ENCODE data around the gene PPY. TPM values are rescaled to one million over a fixed set of nuclear protein-coding genes. Genes with fewer than 3 reads are reported as not detected.

PPY gene
- total RNA-seq, 1 experiment from 2014 or later = not detected

DNA sequence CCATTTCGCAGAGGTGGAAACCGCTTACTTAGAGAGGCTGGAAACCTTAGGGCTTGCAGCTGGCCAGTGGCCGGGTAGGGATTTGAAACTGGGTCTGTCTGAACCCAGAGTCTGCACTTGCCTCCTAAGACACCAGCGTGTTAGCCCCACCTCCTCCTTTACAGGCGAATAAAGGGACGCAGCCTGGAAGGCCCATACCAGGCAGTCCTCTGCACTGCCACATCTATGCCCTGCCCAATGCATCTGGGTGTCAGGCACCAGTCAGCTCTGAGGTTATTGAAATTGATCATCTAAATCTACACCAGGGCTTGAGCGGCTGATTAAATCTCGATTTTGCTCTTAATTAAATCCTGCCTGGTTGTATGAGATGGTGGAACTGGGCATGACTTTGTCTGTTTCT lies 42.2 kb upstream of the PPY start:
- no peak overlapping the region for H3K56ac ChIP-seq (ENCODE audit: insufficient read length, low read depth, low read length)
- H4K8ac ChIP-seq (replicated peaks; ENCODE audit: insufficient read length, low read depth, low read length) = no peak overlapping the region
- peaks cover 3% of the 10 kb centered on the region; the same call in 1 of the 2 replicates for H3K27me3 ChIP-seq (ENCODE audit: insufficient read depth, low read length)
- no CpG with 5 or more reads among the region's 8 CpGs for WGBS (ENCODE audit: extremely low coverage, insufficient read length, low lambda C conversion rate)
- no peak overlapping the region for H2BK120ac ChIP-seq (ENCODE audit: low read depth, low read length, poor library complexity, severe bottlenecking)
- no peak overlapping the region for H3T11ph ChIP-seq (ENCODE audit: low read length)
- peaks cover 11 to 22% of the 10 kb centered on the region in 2 experiments for H3K4me1 Mint-ChIP-seq
- no peak overlapping the region for H3K23ac ChIP-seq (ENCODE audit: insufficient read length, low read depth, low read length)
- H3K27me3 Mint-ChIP-seq (ENCODE audit: low read depth) = peaks cover 45% of the 10 kb centered on the region
- H3K4me3 Mint-ChIP-seq = peak overlapping the region; percentile 73 to 77
- no peak overlapping the region for H2BK15ac ChIP-seq (ENCODE audit: low read depth, low read length)
- peak; percentile 66 for DNase-seq
- no peak overlapping the region for H3K27ac Mint-ChIP-seq
- no peaks in the 10 kb centered on the region for H3K9me3 Mint-ChIP-seq
- no peak overlapping the region for H2BK20ac ChIP-seq (ENCODE audit: low read depth, low read length, poor library complexity, severe bottlenecking)
- H3K4me2 ChIP-seq (ENCODE audit: insufficient read depth, insufficient read length, low read length) = peak overlapping the region; percentile 35
- H3K9ac ChIP-seq (ENCODE audit: extremely low read depth, insufficient read length, low read length) = no peak overlapping the region
- H3K9me3 ChIP-seq (ENCODE audit: control insufficient read depth, low read depth, low read length) = no peaks in the 10 kb centered on the region
- no peak overlapping the region for H3K4ac ChIP-seq (ENCODE audit: low read depth, low read length)
- no peak overlapping the region for H2BK12ac ChIP-seq (ENCODE audit: insufficient read length, low read depth, low read length)
- H3K23me2 ChIP-seq (ENCODE audit: insufficient read length, low read depth, low read length, poor library complexity, severe bottlenecking) = peaks cover 5% of the 10 kb centered on the region
- no peak overlapping the region for H3K14ac ChIP-seq (ENCODE audit: insufficient read depth, low read length)
- H3K27ac ChIP-seq (ENCODE audit: insufficient read length, low read depth, low read length) = no peak overlapping the region
- no peaks in the 10 kb centered on the region for H4K20me1 ChIP-seq (ENCODE audit: control insufficient read depth, insufficient read depth, insufficient read length)
- H4K5ac ChIP-seq (ENCODE audit: insufficient read length, low read depth, low read length) = no peak overlapping the region
- no peak overlapping the region for H3K18ac ChIP-seq (ENCODE audit: insufficient read length, low read depth, low read length)
- H3K36me3 Mint-ChIP-seq (ENCODE audit: insufficient read depth in 1 of 3, low read depth in 3 of 3) = no peaks in the 10 kb centered on the region; a peak in 1 of 7 replicates
- H2BK5ac ChIP-seq (ENCODE audit: insufficient read length, low read length) = no peak overlapping the region
- H2AK5ac ChIP-seq (ENCODE audit: insufficient read length, low read length) = no peak overlapping the region
- peak overlapping the region; percentile 69 for H2AFZ ChIP-seq (ENCODE audit: low read length)
- TF ChIP-seq, protein P1, sequence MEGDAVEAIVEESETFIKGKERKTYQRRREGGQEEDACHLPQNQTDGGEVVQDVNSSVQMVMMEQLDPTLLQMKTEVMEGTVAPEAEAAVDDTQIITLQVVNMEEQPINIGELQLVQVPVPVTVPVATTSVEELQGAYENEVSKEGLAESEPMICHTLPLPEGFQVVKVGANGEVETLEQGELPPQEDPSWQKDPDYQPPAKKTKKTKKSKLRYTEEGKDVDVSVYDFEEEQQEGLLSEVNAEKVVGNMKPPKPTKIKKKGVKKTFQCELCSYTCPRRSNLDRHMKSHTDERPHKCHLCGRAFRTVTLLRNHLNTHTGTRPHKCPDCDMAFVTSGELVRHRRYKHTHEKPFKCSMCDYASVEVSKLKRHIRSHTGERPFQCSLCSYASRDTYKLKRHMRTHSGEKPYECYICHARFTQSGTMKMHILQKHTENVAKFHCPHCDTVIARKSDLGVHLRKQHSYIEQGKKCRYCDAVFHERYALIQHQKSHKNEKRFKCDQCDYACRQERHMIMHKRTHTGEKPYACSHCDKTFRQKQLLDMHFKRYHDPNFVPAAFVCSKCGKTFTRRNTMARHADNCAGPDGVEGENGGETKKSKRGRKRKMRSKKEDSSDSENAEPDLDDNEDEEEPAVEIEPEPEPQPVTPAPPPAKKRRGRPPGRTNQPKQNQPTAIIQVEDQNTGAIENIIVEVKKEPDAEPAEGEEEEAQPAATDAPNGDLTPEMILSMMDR (conservative IDR thresholded peaks at IDR 0.05) = no peak
- no peak overlapping the region for H4K91ac ChIP-seq (ENCODE audit: insufficient read length, low read depth, low read length)
- no peaks in the 10 kb centered on the region for H3K79me1 ChIP-seq (ENCODE audit: insufficient read depth, low read depth, low read length, poor library complexity, severe bottlenecking)
- H3K79me2 ChIP-seq (ENCODE audit: insufficient read depth, low read length) = no peaks in the 10 kb centered on the region
- no peaks in the 10 kb centered on the region; the same call in 1 of the 2 replicates for H3K4me1 ChIP-seq (ENCODE audit: insufficient read depth, low read length)

All from H9 (cell line).